Lower leg skin (tissue), 3 donors: Measurements from ENCODE around the gene APC.

Source experiments
- POLR2A ChIP-seq, 2 donors: fragments of 450-650 bp; IDR thresholded peaks; one replicate each; pipeline ENCODE4 v1.6.1; 2016 to 2017; ENCODE audit warnings: antibody characterized with exemption in 2 of 2, mild to moderate bottlenecking in 1 of 2, moderate library complexity in 1 of 2
- TF ChIP-seq, protein P1 (sequence below), 3 donors: fragments of 450-650 bp; IDR thresholded peaks; one replicate each; pipeline ENCODE4 v1.5.1; 2016; ENCODE audit warnings: antibody characterized with exemption in 3 of 3, mild to moderate bottlenecking in 3 of 3, moderate library complexity in 2 of 3

DNA sequence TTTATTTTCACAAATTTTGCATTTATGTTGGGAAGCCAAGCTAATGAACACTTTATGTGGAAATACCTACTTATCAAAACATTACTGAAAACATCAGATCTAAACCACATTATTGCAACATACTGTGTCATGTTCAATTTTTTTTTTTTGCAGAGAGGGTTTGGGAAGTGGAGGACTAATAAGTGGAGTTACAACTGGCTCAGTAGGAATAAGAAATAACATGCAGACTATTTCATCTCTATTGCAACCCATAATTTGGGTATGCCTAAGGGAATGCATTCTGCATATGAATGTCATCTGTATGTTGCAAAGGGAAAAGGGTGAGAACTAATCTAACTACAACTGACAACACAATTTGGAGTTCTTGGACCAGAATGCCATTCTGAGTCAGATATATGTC, 41.8 kb downstream of the APC start:
- TF ChIP-seq, protein P1, sequence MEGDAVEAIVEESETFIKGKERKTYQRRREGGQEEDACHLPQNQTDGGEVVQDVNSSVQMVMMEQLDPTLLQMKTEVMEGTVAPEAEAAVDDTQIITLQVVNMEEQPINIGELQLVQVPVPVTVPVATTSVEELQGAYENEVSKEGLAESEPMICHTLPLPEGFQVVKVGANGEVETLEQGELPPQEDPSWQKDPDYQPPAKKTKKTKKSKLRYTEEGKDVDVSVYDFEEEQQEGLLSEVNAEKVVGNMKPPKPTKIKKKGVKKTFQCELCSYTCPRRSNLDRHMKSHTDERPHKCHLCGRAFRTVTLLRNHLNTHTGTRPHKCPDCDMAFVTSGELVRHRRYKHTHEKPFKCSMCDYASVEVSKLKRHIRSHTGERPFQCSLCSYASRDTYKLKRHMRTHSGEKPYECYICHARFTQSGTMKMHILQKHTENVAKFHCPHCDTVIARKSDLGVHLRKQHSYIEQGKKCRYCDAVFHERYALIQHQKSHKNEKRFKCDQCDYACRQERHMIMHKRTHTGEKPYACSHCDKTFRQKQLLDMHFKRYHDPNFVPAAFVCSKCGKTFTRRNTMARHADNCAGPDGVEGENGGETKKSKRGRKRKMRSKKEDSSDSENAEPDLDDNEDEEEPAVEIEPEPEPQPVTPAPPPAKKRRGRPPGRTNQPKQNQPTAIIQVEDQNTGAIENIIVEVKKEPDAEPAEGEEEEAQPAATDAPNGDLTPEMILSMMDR (IDR thresholded peaks at IDR 0.05) = no peak
- TF ChIP-seq POLR2A (IDR thresholded peaks at IDR 0.05) = no peak
